Activated CD8-positive, alpha-beta memory T cell treated with anti-CD3 and anti-CD28 coated beads for 48 hours (primary cell): Measurements from ENCODE around the gene ARID3A.

Experiments
- DNase-seq, 3 experiments: peaks; one replicate each; pipeline ENCODE4 v3.0.0-alpha.2; 2020; ENCODE audit warnings: low read depth in 2 of 3, low spot score in 2 of 3

ARID3A gene

GRCh38 chr19:960601-960938, 34.7 kb downstream of the ARID3A start:
- no peak for DNase-seq

- no peak for DNase-seq
Measured at GRCh38 chr19:961866-962620, 36.2 kb downstream of the ARID3A start.

- DNase-seq = no peak
Measured at GRCh38 chr19:962683-963400, 37.0 kb downstream of the ARID3A start.

GRCh38 chr19:963486-963951, 37.7 kb downstream of the ARID3A start:
- no peak for DNase-seq

GRCh38 chr19:964116-964520, 38.3 kb downstream of the ARID3A start:
- DNase-seq = no peak

GRCh38 chr19:964761-965694, 39.2 kb downstream of the ARID3A start:
- no peak for DNase-seq

GRCh38 chr19:966485-967088, 40.8 kb downstream of the ARID3A start:
- DNase-seq = no peak

GRCh38 chr19:970695-971094, 44.9 kb downstream of the ARID3A start:
- DNase-seq = no peak

- DNase-seq = no peak
Measured at GRCh38 chr19:971795-972194, 46.0 kb downstream of the ARID3A start.

- no peak for DNase-seq
Measured at GRCh38 chr19:972281-972680, 46.4 kb downstream of the ARID3A start.

- DNase-seq = no peak
Measured at GRCh38 chr19:973726-974563, 48.1 kb downstream of the ARID3A start.

- no peak for DNase-seq
Measured at GRCh38 chr19:974564-975257, 48.9 kb downstream of the ARID3A start.

GRCh38 chr19:976476-976875, 50.6 kb downstream of the ARID3A start:
- no peak for DNase-seq

- no peak for DNase-seq
Measured at GRCh38 chr19:977058-977464, 51.2 kb downstream of the ARID3A start.

- no peak for DNase-seq
Measured at GRCh38 chr19:979318-979741, 53.5 kb downstream of the ARID3A start.

- no peak for DNase-seq
Measured at GRCh38 chr19:980133-980998, 54.5 kb downstream of the ARID3A start.

- DNase-seq = peak; percentile 60 to 75 (median 73)
Measured at GRCh38 chr19:982567-983170, 56.8 kb downstream of the ARID3A start.
